Measurements from ENCODE around the gene DIS3L2. TPM values are rescaled to one million over a fixed set of nuclear protein-coding genes. Genes with fewer than 3 reads are reported as not detected.

DIS3L2 gene
- total RNA-seq, 1 experiment from 2014 or later, result 39.1 TPM

DNA sequence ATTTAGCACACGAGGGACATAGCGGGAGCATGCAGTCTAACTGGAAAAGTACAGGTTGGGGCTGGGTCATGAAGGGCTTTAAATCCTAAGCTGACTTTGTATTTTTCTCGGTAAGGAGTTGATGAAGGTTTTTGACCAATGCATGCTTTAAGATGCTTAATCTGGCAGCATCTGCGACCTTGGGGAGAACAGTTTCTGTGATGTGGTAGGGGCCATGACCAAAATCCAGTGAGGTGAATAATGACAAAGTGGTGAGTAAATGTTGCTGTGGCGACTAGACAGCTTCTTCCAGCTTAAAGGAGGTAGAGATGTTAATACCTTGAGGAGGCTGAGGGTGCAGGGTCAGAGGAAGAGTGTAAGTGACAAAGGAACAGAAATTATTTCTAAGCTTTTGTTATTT is 242.4 kb downstream of the DIS3L2 start:
- no TSS peak for BruUV-seq (replicated peaks)
- TF ChIP-seq CTCF (conservative IDR thresholded peaks at IDR 0.05) (no peak), EZH2 (IDR thresholded peaks at IDR 0.05; ENCODE audit: low read depth) (no peak)
- H3K4me2 ChIP-seq, result no peak overlapping the region
- H3K36me3 ChIP-seq (ENCODE audit: low read depth), result peaks cover 4% of the 10 kb centered on the region; the same call in 1 of the 2 replicates
- CTCF ChIA-PET, result no interaction called here
- H3K9me3 ChIP-seq (ENCODE audit: insufficient read depth, low read depth), result no peaks in the 10 kb centered on the region
- H3K4me1 ChIP-seq (replicated peaks; ENCODE audit: insufficient read depth), result no peaks in the 10 kb centered on the region
- no peaks in the 10 kb centered on the region for H3K27me3 ChIP-seq (ENCODE audit: insufficient read depth, low read depth)
- H3K4me3 ChIP-seq, result no peak overlapping the region
- no peaks in the 10 kb centered on the region for H3K79me2 ChIP-seq (ENCODE audit: low read depth)
- intact Hi-C loops (cut with micrococcal nuclease; ENCODE audit: unreplicated experiment), result no loop called here
- POLR2A ChIA-PET (ENCODE audit: unreplicated experiment), result no interaction called here
- H3K9me2 ChIP-seq (ENCODE audit: insufficient read depth), result no peaks in the 10 kb centered on the region
- 0 out of 2 replicates have a peak, but pooled peaks cover 5% of the 10 kb centered on the region for H3F3A ChIP-seq (ENCODE audit: insufficient read depth, low read depth)
- no peak overlapping the region for H3K27ac ChIP-seq
- H2AFZ ChIP-seq, result no peak overlapping the region
- DNase-seq, result no peak
- H4K20me1 ChIP-seq (ENCODE audit: insufficient read depth), result no peaks in the 10 kb centered on the region

GRCh38 chr2:232204457-232204931 is 243.0 kb downstream of the DIS3L2 start:
- Histone ChIP-seq H3K27ac (no peak overlapping the region), H3K36me3 (ENCODE audit: low read depth) (peaks cover 3% of the 10 kb centered on the region; the same call in 1 of the 2 replicates), H3K27me3 (ENCODE audit: insufficient read depth, low read depth) (no peaks in the 10 kb centered on the region), H3K4me1 (replicated peaks; ENCODE audit: insufficient read depth) (no peaks in the 10 kb centered on the region), H3K4me3 (no peak overlapping the region), H2AFZ (no peak overlapping the region), H3K9me2 (ENCODE audit: insufficient read depth) (no peaks in the 10 kb centered on the region), H3F3A (ENCODE audit: insufficient read depth, low read depth) (0 out of 2 replicates have a peak, but pooled peaks cover 5% of the 10 kb centered on the region), H3K9me3 (ENCODE audit: insufficient read depth, low read depth) (no peaks in the 10 kb centered on the region), H3K4me2 (no peak overlapping the region), H4K20me1 (ENCODE audit: insufficient read depth) (no peaks in the 10 kb centered on the region), H3K79me2 (ENCODE audit: low read depth) (no peaks in the 10 kb centered on the region)
- no TSS peak for BruUV-seq (replicated peaks)
- TF ChIP-seq CTCF (conservative IDR thresholded peaks at IDR 0.05) (no peak), EZH2 (IDR thresholded peaks at IDR 0.05; ENCODE audit: low read depth) (no peak)
- intact Hi-C loops (cut with micrococcal nuclease; ENCODE audit: unreplicated experiment), result no loop called here
- CTCF ChIA-PET, result no interaction called here
- no peak for DNase-seq
- POLR2A ChIA-PET (ENCODE audit: unreplicated experiment), result no interaction called here

DNA sequence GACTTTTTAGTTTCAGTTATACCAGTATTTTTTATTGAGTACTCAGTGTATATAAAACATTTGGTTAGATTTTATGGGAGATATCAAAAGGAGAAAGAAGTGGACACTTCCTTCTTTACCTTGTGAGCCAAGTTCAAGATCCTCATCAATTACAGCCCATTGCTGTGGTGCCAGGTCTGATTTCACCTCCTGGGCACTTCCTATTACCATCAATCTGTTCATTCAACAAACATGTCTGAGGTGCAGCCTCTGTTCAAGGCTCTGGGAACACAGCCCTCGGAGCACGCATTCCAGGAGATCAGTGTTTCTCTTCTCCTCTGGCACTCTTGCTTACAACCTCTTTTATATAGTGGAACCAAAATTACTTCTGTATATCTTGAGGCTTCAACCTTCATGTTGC is 245.7 kb downstream of the DIS3L2 start:
- intact Hi-C loops (cut with micrococcal nuclease; ENCODE audit: unreplicated experiment), result no loop called here
- ChIA-PET CTCF (no interaction called here), POLR2A (ENCODE audit: unreplicated experiment) (no interaction called here)
- no peak overlapping the region for H3K27ac ChIP-seq
- DNase-seq, result no peak
- H3K27me3 ChIP-seq (ENCODE audit: insufficient read depth, low read depth), result no peaks in the 10 kb centered on the region
- H2AFZ ChIP-seq, result no peak overlapping the region
- H3F3A ChIP-seq (ENCODE audit: insufficient read depth, low read depth), result no peaks in the 10 kb centered on the region
- H3K4me2 ChIP-seq, result no peak overlapping the region
- BruUV-seq (replicated peaks), result no TSS peak
- H3K4me1 ChIP-seq (replicated peaks; ENCODE audit: insufficient read depth), result no peaks in the 10 kb centered on the region
- H3K36me3 ChIP-seq (ENCODE audit: low read depth), result peaks cover 3% of the 10 kb centered on the region
- TF ChIP-seq EZH2 (IDR thresholded peaks at IDR 0.05; ENCODE audit: low read depth), result no peak
- no peak for TF ChIP-seq CTCF (conservative IDR thresholded peaks at IDR 0.05)
- H3K4me3 ChIP-seq, result no peak overlapping the region
- no peaks in the 10 kb centered on the region for H3K9me2 ChIP-seq (ENCODE audit: insufficient read depth)
- H4K20me1 ChIP-seq (ENCODE audit: insufficient read depth), result no peaks in the 10 kb centered on the region
- no peaks in the 10 kb centered on the region for H3K79me2 ChIP-seq (ENCODE audit: low read depth)
- no peaks in the 10 kb centered on the region for H3K9me3 ChIP-seq (ENCODE audit: insufficient read depth, low read depth)
